Liver (tissue), 9 donors: ENCODE measurements around the gene ASF1B. TPM values are rescaled to one million over a fixed set of nuclear protein-coding genes. Genes with fewer than 3 reads are reported as not detected.

Source experiments
- DNase-seq: peaks from one replicate; pipeline ENCODE4 v3.0.0-alpha.2; 2017; ENCODE audit warnings: low spot score
- H3K27ac ChIP-seq, 2 donors: one replicate each; pipeline ENCODE4 v1.7.0; 2013; ENCODE audit warnings: inconsistent platforms in 2 of 2, low read length in 2 of 2, control low read depth in 1 of 2, low read depth in 1 of 2, mild to moderate bottlenecking in 1 of 2
- H3K27me3 ChIP-seq, 4 donors: one replicate each; pipeline versions ENCODE4 v1.6.1 to v1.7.0; 2013; ENCODE audit warnings: low read length in 3 of 4, inconsistent platforms in 1 of 4, mild to moderate bottlenecking in 1 of 4, moderate library complexity in 1 of 4; ENCODE audit not compliant: control insufficient read depth in 4 of 4, insufficient read depth in 4 of 4
- H3K36me3 ChIP-seq, 4 donors: one replicate each; pipeline versions ENCODE4 v1.6.1 to v1.7.0; 2013; ENCODE audit warnings: low read length in 3 of 4, mild to moderate bottlenecking in 3 of 4, low read depth in 1 of 4, moderate library complexity in 1 of 4; ENCODE audit not compliant: control insufficient read depth in 4 of 4, insufficient read depth in 3 of 4
- H3K4me1 ChIP-seq, 4 donors: one replicate each; pipeline versions ENCODE4 v1.6.1 to v1.7.0; 2013; ENCODE audit warnings: low read length in 3 of 4, mild to moderate bottlenecking in 3 of 4, moderate library complexity in 1 of 4; ENCODE audit not compliant: control insufficient read depth in 4 of 4, insufficient read depth in 4 of 4
- H3K4me3 ChIP-seq, 3 donors: one replicate each; pipeline versions ENCODE4 v1.6.1 to v1.7.0; 2013; ENCODE audit warnings: low read length in 3 of 3, control low read depth in 1 of 3, low read depth in 1 of 3, mild to moderate bottlenecking in 1 of 3
- H3K9ac ChIP-seq, 2 donors: one replicate each; pipeline ENCODE4 v1.7.0; 2013; ENCODE audit warnings: low read length in 2 of 2, mild to moderate bottlenecking in 2 of 2, moderate library complexity in 2 of 2, control low read depth in 1 of 2, low read depth in 1 of 2
- H3K9me3 ChIP-seq, 4 donors: one replicate each; pipeline versions ENCODE4 v1.6.1 to v1.7.0; 2013; ENCODE audit warnings: low read length in 3 of 4; ENCODE audit not compliant: control insufficient read depth in 4 of 4
- ATF3 ChIP-seq: IDR thresholded peaks from 2 replicates; pipeline ENCODE4 v1.6.1; 2016; ENCODE audit warnings: antibody characterized with exemption
- CTCF ChIP-seq: fragments of 150-350 bp; IDR thresholded peaks from 2 replicates; pipeline ENCODE4 v1.5.1; 2017; ENCODE audit warnings: improper control_type of control experiment, low read depth, low read length; ENCODE audit not compliant: missing input control
- EGR1 ChIP-seq, 2 donors: IDR thresholded peaks; 2 replicates each; pipeline ENCODE4 v1.6.1; 2016 to 2018; ENCODE audit warnings: antibody characterized with exemption in 2 of 2, low read depth in 2 of 2
- FOXA1 ChIP-seq: IDR thresholded peaks from 2 replicates; pipeline ENCODE4 v1.6.1; 2016; ENCODE audit warnings: antibody characterized with exemption
- HNF4A ChIP-seq, 2 donors: conservative IDR thresholded peaks; 2 replicates each; pipeline ENCODE4 v1.6.1; 2016; ENCODE audit warnings: antibody characterized with exemption in 2 of 2, mild to moderate bottlenecking in 2 of 2
- HNF4G ChIP-seq: IDR thresholded peaks from 2 replicates; pipeline ENCODE4 v1.6.1; 2016; ENCODE audit warnings: antibody characterized with exemption
- JUND ChIP-seq, 2 donors: IDR thresholded peaks; 2 replicates each; pipeline ENCODE4 v1.6.1; 2016; ENCODE audit warnings: antibody characterized with exemption in 2 of 2
- MAX ChIP-seq: IDR thresholded peaks from 2 replicates; pipeline ENCODE4 v1.6.1; 2016; ENCODE audit warnings: antibody characterized with exemption
- NR2F2 ChIP-seq: IDR thresholded peaks from 2 replicates; pipeline ENCODE4 v1.6.1; 2016; ENCODE audit warnings: antibody characterized with exemption
- RAD21 ChIP-seq, 2 donors: IDR thresholded peaks; 2 replicates each; pipeline ENCODE4 v1.6.1; 2016; ENCODE audit warnings: antibody characterized with exemption in 2 of 2, mild to moderate bottlenecking in 2 of 2
- RXRA ChIP-seq, 2 donors: IDR thresholded peaks; 2 replicates each; pipeline ENCODE4 v1.6.1; 2017 to 2018; ENCODE audit warnings: antibody characterized with exemption in 2 of 2, mild to moderate bottlenecking in 1 of 2
- SP1 ChIP-seq: IDR thresholded peaks from 2 replicates; pipeline ENCODE4 v1.6.1; 2018; ENCODE audit warnings: antibody characterized with exemption, mild to moderate bottlenecking
- TAF1 ChIP-seq: conservative IDR thresholded peaks from 2 replicates; pipeline ENCODE4 v1.6.1; 2016; ENCODE audit warnings: antibody characterized with exemption, mild to moderate bottlenecking
- YY1 ChIP-seq: IDR thresholded peaks from 2 replicates; pipeline ENCODE4 v1.6.1; 2016; ENCODE audit warnings: antibody characterized with exemption, mild to moderate bottlenecking
- WGBS: extraction: QIAGEN DNeasy Blood & Tissue Kit; methylation state at CpG from one replicate; pipeline ENCODE4 v1.1.7; 2013; 5-methylcytosine and 5-hydroxymethylcytosine counted together
- polyA plus RNA-seq, 2 donors: library from polyadenylated mRNA; stranded (reverse) in 1 of 2; unstranded in 1 of 2; fragments of 200-250 nt in 1 of 2; fragments of >200 nt in 1 of 2; fragmentation: Nextera tagmentation in 1 of 2; extraction: Ambion mirVana in 1 of 2; gene quantifications; one replicate each; pipeline versions ENCODE4 v1.2.1 to v1.2.3, GENCODE V29; 2013 to 2015
- total RNA-seq, 2 donors: library from RNA; depleted of rRNA; stranded (reverse); fragments of >200 nt; gene quantifications; one replicate each; pipeline ENCODE4 v1.2.3, GENCODE V29; 2014
- TF ChIP-seq, protein P1 (sequence below): IDR thresholded peaks from 2 replicates; pipeline ENCODE4 v1.6.1; 2016; ENCODE audit warnings: antibody characterized with exemption
- TF ChIP-seq, protein P2 (sequence below): IDR thresholded peaks from 2 replicates; pipeline ENCODE4 v1.6.1; 2016; ENCODE audit warnings: antibody characterized with exemption, mild to moderate bottlenecking
- donor health status: healthy.
- donor health status: healthy.
- donor health status: healthy.
- donor health status: healthy.
- donor health status: healthy.

Gene ASF1B
- total and polyA plus RNA-seq, 4 donors, result 0.25 to 20.5 (median 1.6) TPM

GRCh38 chr19:14089412-14089661, 47.1 kb downstream of the ASF1B start:
- Histone ChIP-seq H3K9ac (no peak overlapping the region), H3K27me3 (no peaks in the 10 kb centered on the region), H3K4me1 (peaks cover 7 to 21% (median 12%) of the 10 kb centered on the region in 4 donors), H3K36me3 (peaks cover 0 to 1% (median 0%) of the 10 kb centered on the region in 4 donors), H3K9me3 (peaks cover 0 to 5% (median 3%) of the 10 kb centered on the region in 4 donors), H3K4me3 (peak overlapping the region in 1 of 3 donors; percentile 89), H3K27ac (no peak overlapping the region)
- 36% methylated on average over 16 of the region's 16 CpGs for WGBS
- TF ChIP-seq EGR1 (IDR thresholded peaks at IDR 0.05; ENCODE audit: low read depth in 2 of 2) (no peak), TAF1 (no peak), HNF4A (conservative IDR thresholded peaks at IDR 0.05) (no peak), CTCF (no peak), RAD21 (IDR thresholded peaks at IDR 0.05) (no peak), JUND (IDR thresholded peaks at IDR 0.05) (no peak), NR2F2 (no peak), FOXA1 (no peak), MAX (no peak), RXRA (IDR thresholded peaks at IDR 0.05) (no peak), ATF3 (no peak), HNF4G (no peak), SP1 (no peak), YY1 (no peak)
- no peak for DNase-seq

- H3K27ac ChIP-seq, result no peak overlapping the region
- no peak overlapping the region for H3K4me3 ChIP-seq
- H3K9ac ChIP-seq, result no peak overlapping the region
- H3K27me3 ChIP-seq, result no peaks in the 10 kb centered on the region
- peaks cover 0 to 5% (median 3%) of the 10 kb centered on the region in 4 donors for H3K9me3 ChIP-seq
- peaks cover 7 to 21% (median 12%) of the 10 kb centered on the region in 4 donors for H3K4me1 ChIP-seq
- H3K36me3 ChIP-seq, result peaks cover 0 to 1% (median 0%) of the 10 kb centered on the region in 4 donors
- no peak for DNase-seq
- 94% methylated on average over 30 of the region's 30 CpGs for WGBS
- no peak for TF ChIP-seq SP1
- no peak for TF ChIP-seq RXRA (IDR thresholded peaks at IDR 0.05)
- TF ChIP-seq NR2F2, result no peak
- no peak for TF ChIP-seq TAF1
- TF ChIP-seq CTCF, result no peak
- TF ChIP-seq, protein P1, sequence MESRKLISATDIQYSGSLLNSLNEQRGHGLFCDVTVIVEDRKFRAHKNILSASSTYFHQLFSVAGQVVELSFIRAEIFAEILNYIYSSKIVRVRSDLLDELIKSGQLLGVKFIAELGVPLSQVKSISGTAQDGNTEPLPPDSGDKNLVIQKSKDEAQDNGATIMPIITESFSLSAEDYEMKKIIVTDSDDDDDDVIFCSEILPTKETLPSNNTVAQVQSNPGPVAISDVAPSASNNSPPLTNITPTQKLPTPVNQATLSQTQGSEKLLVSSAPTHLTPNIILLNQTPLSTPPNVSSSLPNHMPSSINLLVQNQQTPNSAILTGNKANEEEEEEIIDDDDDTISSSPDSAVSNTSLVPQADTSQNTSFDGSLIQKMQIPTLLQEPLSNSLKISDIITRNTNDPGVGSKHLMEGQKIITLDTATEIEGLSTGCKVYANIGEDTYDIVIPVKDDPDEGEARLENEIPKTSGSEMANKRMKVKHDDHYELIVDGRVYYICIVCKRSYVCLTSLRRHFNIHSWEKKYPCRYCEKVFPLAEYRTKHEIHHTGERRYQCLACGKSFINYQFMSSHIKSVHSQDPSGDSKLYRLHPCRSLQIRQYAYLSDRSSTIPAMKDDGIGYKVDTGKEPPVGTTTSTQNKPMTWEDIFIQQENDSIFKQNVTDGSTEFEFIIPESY, result no peak
- TF ChIP-seq, protein P2, sequence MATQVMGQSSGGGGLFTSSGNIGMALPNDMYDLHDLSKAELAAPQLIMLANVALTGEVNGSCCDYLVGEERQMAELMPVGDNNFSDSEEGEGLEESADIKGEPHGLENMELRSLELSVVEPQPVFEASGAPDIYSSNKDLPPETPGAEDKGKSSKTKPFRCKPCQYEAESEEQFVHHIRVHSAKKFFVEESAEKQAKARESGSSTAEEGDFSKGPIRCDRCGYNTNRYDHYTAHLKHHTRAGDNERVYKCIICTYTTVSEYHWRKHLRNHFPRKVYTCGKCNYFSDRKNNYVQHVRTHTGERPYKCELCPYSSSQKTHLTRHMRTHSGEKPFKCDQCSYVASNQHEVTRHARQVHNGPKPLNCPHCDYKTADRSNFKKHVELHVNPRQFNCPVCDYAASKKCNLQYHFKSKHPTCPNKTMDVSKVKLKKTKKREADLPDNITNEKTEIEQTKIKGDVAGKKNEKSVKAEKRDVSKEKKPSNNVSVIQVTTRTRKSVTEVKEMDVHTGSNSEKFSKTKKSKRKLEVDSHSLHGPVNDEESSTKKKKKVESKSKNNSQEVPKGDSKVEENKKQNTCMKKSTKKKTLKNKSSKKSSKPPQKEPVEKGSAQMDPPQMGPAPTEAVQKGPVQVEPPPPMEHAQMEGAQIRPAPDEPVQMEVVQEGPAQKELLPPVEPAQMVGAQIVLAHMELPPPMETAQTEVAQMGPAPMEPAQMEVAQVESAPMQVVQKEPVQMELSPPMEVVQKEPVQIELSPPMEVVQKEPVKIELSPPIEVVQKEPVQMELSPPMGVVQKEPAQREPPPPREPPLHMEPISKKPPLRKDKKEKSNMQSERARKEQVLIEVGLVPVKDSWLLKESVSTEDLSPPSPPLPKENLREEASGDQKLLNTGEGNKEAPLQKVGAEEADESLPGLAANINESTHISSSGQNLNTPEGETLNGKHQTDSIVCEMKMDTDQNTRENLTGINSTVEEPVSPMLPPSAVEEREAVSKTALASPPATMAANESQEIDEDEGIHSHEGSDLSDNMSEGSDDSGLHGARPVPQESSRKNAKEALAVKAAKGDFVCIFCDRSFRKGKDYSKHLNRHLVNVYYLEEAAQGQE, result no peak
- no peak for TF ChIP-seq YY1
- no peak for TF ChIP-seq MAX
- TF ChIP-seq HNF4G, result no peak
- TF ChIP-seq HNF4A (conservative IDR thresholded peaks at IDR 0.05), result no peak
- TF ChIP-seq FOXA1, result no peak
- no peak for TF ChIP-seq ATF3
These were observed 47.6 kb downstream of the ASF1B start for GRCh38 chr19:14088634-14089411.
